HepG2 (cell line): ENCODE measurements around the gene YEATS2.

Experiments used
- CBX2 ChIP-seq, 2 experiments: fragments of 200-600 bp in 1 of 2; sonication (generic); formaldehyde crosslinking in 1 of 2; IDR thresholded peaks; 2 replicates each; pipeline versions ENCODE4 v1.7.0 to v1.8.1; 2018 to 2022; ENCODE audit warnings: low read depth in 2 of 2, low read length in 1 of 2, mild to moderate bottlenecking in 1 of 2, missing genetic modification reagents in 1 of 2
- FOXK2 ChIP-seq: fragments of 450-650 bp; IDR thresholded peaks from 2 replicates; pipeline ENCODE4 v1.6.1; 2016
- KMT2A ChIP-seq: sonication (generic); formaldehyde crosslinking; IDR thresholded peaks from 2 replicates; pipeline ENCODE4 v1.4.0; 2020; ENCODE audit warnings: missing genetic modification reagents
- SMAD3 ChIP-seq: sonication (generic); formaldehyde crosslinking; IDR thresholded peaks from 2 replicates; pipeline ENCODE4 v1.4.0; 2020; ENCODE audit warnings: missing genetic modification reagents
- TF ChIP-seq, protein P1 (sequence below): sonication (generic); formaldehyde crosslinking; IDR thresholded peaks from 2 replicates; pipeline ENCODE4 v1.5.0; 2020; ENCODE audit warnings: mild to moderate bottlenecking, missing genetic modification reagents, moderate library complexity
- TF ChIP-seq, protein P2 (sequence below): sonication (generic); formaldehyde crosslinking; IDR thresholded peaks from 2 replicates; pipeline ENCODE4 v1.8.0; 2022; ENCODE audit warnings: missing genetic modification reagents, mild to moderate bottlenecking, borderline replicate concordance

DNA sequence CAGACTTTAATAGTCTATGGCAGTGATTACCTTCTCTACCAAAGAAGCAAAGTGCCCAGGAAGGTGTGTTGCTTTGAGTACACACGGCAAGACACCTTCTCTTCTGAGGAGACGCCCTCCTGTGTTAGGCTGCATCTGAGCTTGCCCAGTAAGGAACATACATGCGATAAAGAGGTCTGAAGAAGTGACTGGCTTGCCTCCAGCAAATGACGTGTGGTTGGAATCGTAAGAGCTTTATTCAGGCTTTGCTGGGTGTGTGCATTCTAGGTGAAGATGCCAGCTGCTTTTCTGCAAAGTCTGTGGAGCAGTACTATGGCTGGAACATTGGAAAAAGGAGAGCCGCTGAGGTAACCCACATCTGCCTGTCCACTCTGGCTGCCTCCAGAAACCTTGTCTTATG is 105.4 kb downstream of the YEATS2 start:
- TF ChIP-seq, protein P1, sequence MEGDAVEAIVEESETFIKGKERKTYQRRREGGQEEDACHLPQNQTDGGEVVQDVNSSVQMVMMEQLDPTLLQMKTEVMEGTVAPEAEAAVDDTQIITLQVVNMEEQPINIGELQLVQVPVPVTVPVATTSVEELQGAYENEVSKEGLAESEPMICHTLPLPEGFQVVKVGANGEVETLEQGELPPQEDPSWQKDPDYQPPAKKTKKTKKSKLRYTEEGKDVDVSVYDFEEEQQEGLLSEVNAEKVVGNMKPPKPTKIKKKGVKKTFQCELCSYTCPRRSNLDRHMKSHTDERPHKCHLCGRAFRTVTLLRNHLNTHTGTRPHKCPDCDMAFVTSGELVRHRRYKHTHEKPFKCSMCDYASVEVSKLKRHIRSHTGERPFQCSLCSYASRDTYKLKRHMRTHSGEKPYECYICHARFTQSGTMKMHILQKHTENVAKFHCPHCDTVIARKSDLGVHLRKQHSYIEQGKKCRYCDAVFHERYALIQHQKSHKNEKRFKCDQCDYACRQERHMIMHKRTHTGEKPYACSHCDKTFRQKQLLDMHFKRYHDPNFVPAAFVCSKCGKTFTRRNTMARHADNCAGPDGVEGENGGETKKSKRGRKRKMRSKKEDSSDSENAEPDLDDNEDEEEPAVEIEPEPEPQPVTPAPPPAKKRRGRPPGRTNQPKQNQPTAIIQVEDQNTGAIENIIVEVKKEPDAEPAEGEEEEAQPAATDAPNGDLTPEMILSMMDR = no peak
- TF ChIP-seq KMT2A (CRISPR knock-in tag) (no peak), SMAD3 (CRISPR knock-in tag) (no peak), CBX2 (IDR thresholded peaks at IDR 0.05; ENCODE audit: low read depth, low read length) (no peak), CBX2 (CRISPR knock-in tag; IDR thresholded peaks at IDR 0.05; ENCODE audit: low read depth) (no peak), FOXK2 (no peak)
- TF ChIP-seq, protein P2, sequence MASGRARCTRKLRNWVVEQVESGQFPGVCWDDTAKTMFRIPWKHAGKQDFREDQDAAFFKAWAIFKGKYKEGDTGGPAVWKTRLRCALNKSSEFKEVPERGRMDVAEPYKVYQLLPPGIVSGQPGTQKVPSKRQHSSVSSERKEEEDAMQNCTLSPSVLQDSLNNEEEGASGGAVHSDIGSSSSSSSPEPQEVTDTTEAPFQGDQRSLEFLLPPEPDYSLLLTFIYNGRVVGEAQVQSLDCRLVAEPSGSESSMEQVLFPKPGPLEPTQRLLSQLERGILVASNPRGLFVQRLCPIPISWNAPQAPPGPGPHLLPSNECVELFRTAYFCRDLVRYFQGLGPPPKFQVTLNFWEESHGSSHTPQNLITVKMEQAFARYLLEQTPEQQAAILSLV (CRISPR knock-in tag) = no peak
